ENCODE results near the gene SRGN.

- TF ChIP-seq EZH2 (IDR thresholded peaks at IDR 0.05) (no peak), CTCF (IDR thresholded peaks at IDR 0.05) (no peak), EZH2phosphoT487 (IDR thresholded peaks at IDR 0.05) (no peak)
Measured at GRCh38 chr10:69045441-69046300, 42.2 kb upstream of the SRGN start.

Data from neural progenitor cell (in vitro differentiated cells).